EH (cell line): ENCODE measurements around the gene PTGER2.
A peak's percentile ranks its signal among the peaks of the same experiment; 100 is the strongest.

ENCODE experiments used
- DNase-seq: peaks from one replicate; pipeline ENCODE4 v3.0.0-alpha.2; 2015; ENCODE audit warnings: low read depth

The PTGER2 gene

GRCh38 chr14:52339262-52339661 lies 25.1 kb downstream of the PTGER2 start:
- no peak for DNase-seq

- DNase-seq = peak; percentile 57
These were observed 28.9 kb downstream of the PTGER2 start for GRCh38 chr14:52342849-52343596.

GRCh38 chr14:52346778-52347177 lies 32.7 kb downstream of the PTGER2 start:
- DNase-seq = no peak

- no peak for DNase-seq
These were observed 34.2 kb downstream of the PTGER2 start for GRCh38 chr14:52348279-52348678.

- DNase-seq = peak; percentile 80
These were observed 34.7 kb downstream of the PTGER2 start for GRCh38 chr14:52348776-52349175.

- DNase-seq = no peak
These were observed 35.6 kb downstream of the PTGER2 start for GRCh38 chr14:52349731-52350130.

GRCh38 chr14:52350445-52350844 lies 36.3 kb downstream of the PTGER2 start:
- DNase-seq = peak; percentile 36

- DNase-seq = peak; percentile 86
These were observed 37.3 kb downstream of the PTGER2 start for GRCh38 chr14:52351233-52352060.

GRCh38 chr14:52352061-52352491 lies 38.0 kb downstream of the PTGER2 start:
- DNase-seq = no peak

GRCh38 chr14:52352569-52352968 lies 38.5 kb downstream of the PTGER2 start:
- DNase-seq = no peak

- DNase-seq = no peak
These were observed 40.1 kb downstream of the PTGER2 start for GRCh38 chr14:52354242-52354641.

GRCh38 chr14:52355016-52355431 lies 40.9 kb downstream of the PTGER2 start:
- DNase-seq = peak; percentile 93

- DNase-seq = no peak
These were observed 41.4 kb downstream of the PTGER2 start for GRCh38 chr14:52355526-52355925.

GRCh38 chr14:52356025-52356424 lies 41.9 kb downstream of the PTGER2 start:
- no peak for DNase-seq

- DNase-seq = no peak
These were observed 46.7 kb downstream of the PTGER2 start for GRCh38 chr14:52360831-52361230.

GRCh38 chr14:52363041-52363704 lies 49.1 kb downstream of the PTGER2 start:
- DNase-seq = no peak

- DNase-seq = peak; percentile 53
These were observed 49.8 kb downstream of the PTGER2 start for GRCh38 chr14:52363961-52364360.

GRCh38 chr14:52365071-52365470 lies 51.0 kb downstream of the PTGER2 start:
- peak; percentile 58 for DNase-seq

- peak; percentile 21 for DNase-seq
These were observed 52.7 kb downstream of the PTGER2 start for GRCh38 chr14:52366796-52367315.

GRCh38 chr14:52369305-52369801 lies 55.2 kb downstream of the PTGER2 start:
- DNase-seq = peak; percentile 87

GRCh38 chr14:52370406-52370935 lies 56.4 kb downstream of the PTGER2 start:
- no peak for DNase-seq

GRCh38 chr14:52377940-52378339 lies 63.8 kb downstream of the PTGER2 start:
- DNase-seq = no peak
